Kidney (tissue), 14 donors: Measurements from ENCODE around the gene CD109. TPM values are rescaled to one million over a fixed set of nuclear protein-coding genes. Genes with fewer than 3 reads are reported as not detected.

Source experiments
- DNase-seq, 5 donors: peaks; one replicate each; pipeline ENCODE4 v3.0.0-alpha.2; 2013 to 2020
- FAIRE-seq: peaks from 2 replicates; lab custom pipeline; 2012; peaks lifted over from hg19 to GRCh38; lab: Jason Lieb, UNC
- H3K27ac ChIP-seq, 2 donors: one replicate each; pipeline ENCODE4 v1.7.0; 2013; ENCODE audit warnings: low read depth in 2 of 2, low read length in 2 of 2, inconsistent platforms in 1 of 2
- H3K27me3 ChIP-seq: one replicate; pipeline ENCODE4 v1.7.1; 2013; ENCODE audit warnings: low read length, inconsistent platforms; ENCODE audit not compliant: control insufficient read depth, insufficient read depth
- H3K36me3 ChIP-seq, 3 donors: one replicate each; pipeline versions ENCODE4 v1.7.0 to v1.7.1; 2013; ENCODE audit warnings: low read length in 3 of 3, control low read depth in 1 of 3, inconsistent platforms in 1 of 3; ENCODE audit not compliant: insufficient read depth in 3 of 3, control insufficient read depth in 2 of 3
- H3K4me1 ChIP-seq, 3 donors: one replicate each; pipeline versions ENCODE4 v1.7.0 to v1.7.1; 2013; ENCODE audit warnings: low read length in 3 of 3, inconsistent platforms in 1 of 3, low read depth in 1 of 3; ENCODE audit not compliant: control insufficient read depth in 2 of 3, insufficient read depth in 2 of 3
- H3K4me3 ChIP-seq, 3 donors: one replicate each; pipeline versions ENCODE4 v1.7.0 to v1.8.1; 2013; ENCODE audit warnings: low read length in 3 of 3, control low read depth in 1 of 3, inconsistent platforms in 1 of 3
- H3K9ac ChIP-seq, 3 donors: one replicate each; pipeline versions ENCODE4 v1.7.0 to v1.7.1; 2013; ENCODE audit warnings: low read length in 3 of 3, control low read depth in 1 of 3, inconsistent platforms in 1 of 3
- H3K9me3 ChIP-seq, 3 donors: one replicate each; pipeline versions ENCODE4 v1.7.0 to v1.7.1; 2013; ENCODE audit warnings: low read length in 3 of 3, control low read depth in 1 of 3, inconsistent platforms in 1 of 3; ENCODE audit not compliant: control insufficient read depth in 2 of 3, insufficient read depth in 1 of 3
- CTCF ChIP-seq: IDR thresholded peaks from 3 replicates; pipeline ENCODE4 v1.5.1; 2012; ENCODE audit warnings: mild to moderate bottlenecking, moderate library complexity, borderline replicate concordance; ENCODE audit not compliant: insufficient read depth; ENCODE audit errors: extremely low read depth
- intact Hi-C: fragments of 100-400 bp; cut with DNase I; formaldehyde crosslinking; loops from one replicate; pipeline ENCODE4 v1.11.1; 2022
- polyA plus RNA-seq: library from polyadenylated mRNA; stranded (reverse); fragments of 350-450 nt; fragmentation: Illumina TruSeq; extraction: RNeasy Lipid Tissue Mini Kit (QIAGEN cat#74804); gene quantifications from one replicate; pipeline ENCODE4 v1.2.3, GENCODE V29; 2014; ENCODE audit warnings: low read depth, low replicate concordance; ENCODE audit not compliant: insufficient read depth
- total RNA-seq: library from RNA; stranded (reverse); fragmentation: NEBNext Ultra II Directional; extraction: Animal tissue kit (Norgen Biotek cat#: 25700); gene quantifications from one replicate; pipeline ENCODE4 v1.2.1, GENCODE V29; 2021
- donor health status: control.
- donor health status: control.
- donor health status: control.
- donor health status: control.
- donor health status: control.
- donor health status: DM: yes; HTN: yes; CAD: no.
- donor health status: Normal renal cell carcinoma (clear cell type).

Gene CD109
- total and polyA plus RNA-seq, 2 donors from 2014 or later: 3.7 to 19.0 TPM

DNA sequence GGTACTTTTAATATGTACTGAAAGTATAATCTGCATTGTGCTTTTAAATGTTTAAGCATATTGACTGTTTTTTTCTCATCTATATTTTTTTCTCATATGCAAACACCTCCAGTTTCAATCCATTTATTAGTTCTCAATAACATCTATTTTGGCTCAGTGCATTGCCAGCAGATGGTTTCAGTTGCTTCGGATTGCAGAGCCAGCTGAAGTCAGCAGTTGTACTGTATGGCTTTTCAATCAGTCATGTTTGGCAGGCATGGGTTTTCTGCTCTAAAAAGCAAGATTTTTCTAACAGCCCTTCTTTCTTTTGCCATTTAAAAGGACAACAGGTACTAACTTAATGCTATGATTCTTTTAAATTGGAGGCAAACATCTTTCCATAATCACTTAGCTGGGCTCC, 121.2 kb downstream of the CD109 start:
- H3K27me3 ChIP-seq: no peaks in the 10 kb centered on the region
- H3K9me3 ChIP-seq: no peaks in the 10 kb centered on the region
- no peaks in the 10 kb centered on the region for H3K36me3 ChIP-seq
- H3K4me1 ChIP-seq: no peaks in the 10 kb centered on the region
- H3K9ac ChIP-seq: no peak overlapping the region
- DNase-seq (no peak), FAIRE-seq (no peak)
- no peak overlapping the region for H3K4me3 ChIP-seq
- no peak for TF ChIP-seq CTCF
- no peak overlapping the region for H3K27ac ChIP-seq
- intact Hi-C loops: no loop called here

DNA sequence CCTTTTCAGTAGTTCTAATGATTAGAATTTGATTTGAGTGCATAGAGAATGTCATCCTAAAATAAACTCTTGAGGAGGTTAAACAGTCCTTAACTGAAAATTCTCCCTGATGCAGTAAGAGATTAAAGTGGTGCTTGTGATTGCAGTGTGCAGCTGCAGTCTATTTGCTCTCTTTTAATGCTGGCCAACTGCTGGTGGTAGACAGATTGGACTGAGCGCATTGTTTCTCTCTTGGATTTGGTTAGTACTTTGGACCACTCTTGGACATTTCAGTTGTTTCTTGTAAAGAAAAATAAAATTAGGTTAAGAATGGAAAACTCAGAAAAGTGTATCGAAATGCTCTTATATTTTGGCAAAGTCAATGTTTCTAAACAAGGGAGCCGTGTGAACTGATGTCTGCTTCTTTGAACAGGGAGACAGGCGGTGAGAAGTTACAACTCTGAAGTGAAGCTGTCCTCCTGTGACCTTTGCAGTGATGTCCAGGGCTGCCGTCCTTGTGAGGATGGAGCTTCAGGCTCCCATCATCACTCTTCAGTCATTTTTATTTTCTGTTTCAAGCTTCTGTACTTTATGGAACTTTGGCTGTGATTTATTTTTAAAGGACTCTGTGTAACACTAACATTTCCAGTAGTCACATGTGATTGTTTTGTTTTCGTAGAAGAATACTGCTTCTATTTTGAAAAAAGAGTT, 127.2 kb downstream of the CD109 start:
- Histone ChIP-seq H3K9me3 (no peaks in the 10 kb centered on the region), H3K36me3 (no peaks in the 10 kb centered on the region), H3K4me1 (no peaks in the 10 kb centered on the region), H3K27ac (no peak overlapping the region), H3K9ac (no peak overlapping the region), H3K4me3 (no peak overlapping the region), H3K27me3 (no peaks in the 10 kb centered on the region)
- intact Hi-C loops: no loop called here
- FAIRE-seq: no peak
- TF ChIP-seq CTCF: no peak
- DNase-seq: peak in 1 of 5 donors; percentile 18

DNA sequence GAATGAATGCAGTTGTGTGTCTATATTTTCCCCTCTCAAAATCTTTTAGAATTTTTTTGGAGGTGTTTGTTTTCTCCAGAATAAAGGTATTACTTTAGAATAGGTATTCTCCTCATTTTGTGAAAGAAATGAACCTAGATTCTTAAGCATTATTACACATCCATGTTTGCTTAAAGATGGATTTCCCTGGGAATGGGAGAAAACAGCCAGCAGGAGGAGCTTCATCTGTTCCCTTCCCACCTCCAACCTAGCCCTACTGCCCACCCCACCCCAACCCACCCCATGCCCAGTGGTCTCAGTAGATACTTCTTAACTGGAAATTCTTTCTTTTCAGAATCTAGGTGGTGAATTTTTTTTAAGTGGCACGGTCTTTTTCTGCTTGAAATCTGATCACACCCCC, 127.8 kb downstream of the CD109 start:
- H3K27me3 ChIP-seq: no peaks in the 10 kb centered on the region

More for the DNA sequence above, 127.8 kb downstream of the CD109 start:
- no peak for DNase-seq
- no peak overlapping the region for H3K4me3 ChIP-seq
- intact Hi-C loops: no loop called here
- no peak overlapping the region for H3K9ac ChIP-seq
- H3K9me3 ChIP-seq: no peaks in the 10 kb centered on the region
- no peak for TF ChIP-seq CTCF
- H3K36me3 ChIP-seq: no peaks in the 10 kb centered on the region
- H3K4me1 ChIP-seq: no peaks in the 10 kb centered on the region
- no peak for FAIRE-seq
- H3K27ac ChIP-seq: no peak overlapping the region
